GM18511 (cell line): ENCODE results near the gene DR1.

Experiments
- ATAC-seq: cut with Tn5 transposase; IDR thresholded peaks from one replicate; pipeline ENCODE4 v1.9.1; 2021; ENCODE audit warnings: mild to moderate bottlenecking, moderate library complexity; ENCODE audit not compliant: unreplicated experiment

Gene DR1

DNA sequence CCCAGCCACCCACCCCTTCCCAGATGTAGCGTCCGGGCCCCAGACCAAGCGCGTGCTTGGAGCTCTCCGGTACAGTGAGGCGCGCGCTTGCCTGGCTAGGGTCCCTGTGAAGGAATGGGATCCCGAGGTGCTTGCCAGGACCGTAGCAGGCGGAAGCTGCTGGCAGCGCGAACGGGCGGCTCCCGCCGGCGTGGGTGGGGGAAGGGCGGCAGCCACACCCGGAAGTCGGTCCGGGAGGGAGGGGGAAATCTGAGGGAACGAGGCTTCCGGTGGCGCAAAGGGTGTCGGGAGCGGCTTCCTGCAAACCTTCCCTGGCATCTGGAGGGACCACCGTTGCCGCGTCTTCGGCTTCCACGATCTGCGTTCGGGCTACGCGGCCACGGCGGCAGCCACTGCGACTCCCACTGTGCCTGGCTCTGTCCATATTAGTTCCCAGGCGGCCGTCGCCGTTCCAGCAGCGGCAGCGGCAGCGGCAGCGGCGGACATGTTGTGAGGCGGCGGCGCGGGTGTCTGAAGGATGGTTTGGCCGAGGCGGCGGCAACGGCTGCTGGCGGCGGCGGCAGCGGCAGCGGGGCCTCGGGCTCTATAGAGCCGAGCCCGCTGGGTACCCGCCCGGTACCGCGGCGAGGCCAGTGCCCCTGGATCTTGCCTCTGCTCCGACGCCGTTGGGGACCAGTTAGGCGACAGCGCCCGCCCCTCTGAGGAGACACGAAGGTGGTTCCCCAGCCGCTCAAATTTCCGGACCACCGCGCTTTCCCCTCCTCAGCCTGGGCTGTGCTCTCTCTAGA, at the start of gene DR1:
Gene DR1 (plus strand): TSS at position 275 of the 788 bp plus-strand sequence. CDS start 739 bp downstream, outside the sequence.
- ATAC-seq = peak; percentile 78

DNA sequence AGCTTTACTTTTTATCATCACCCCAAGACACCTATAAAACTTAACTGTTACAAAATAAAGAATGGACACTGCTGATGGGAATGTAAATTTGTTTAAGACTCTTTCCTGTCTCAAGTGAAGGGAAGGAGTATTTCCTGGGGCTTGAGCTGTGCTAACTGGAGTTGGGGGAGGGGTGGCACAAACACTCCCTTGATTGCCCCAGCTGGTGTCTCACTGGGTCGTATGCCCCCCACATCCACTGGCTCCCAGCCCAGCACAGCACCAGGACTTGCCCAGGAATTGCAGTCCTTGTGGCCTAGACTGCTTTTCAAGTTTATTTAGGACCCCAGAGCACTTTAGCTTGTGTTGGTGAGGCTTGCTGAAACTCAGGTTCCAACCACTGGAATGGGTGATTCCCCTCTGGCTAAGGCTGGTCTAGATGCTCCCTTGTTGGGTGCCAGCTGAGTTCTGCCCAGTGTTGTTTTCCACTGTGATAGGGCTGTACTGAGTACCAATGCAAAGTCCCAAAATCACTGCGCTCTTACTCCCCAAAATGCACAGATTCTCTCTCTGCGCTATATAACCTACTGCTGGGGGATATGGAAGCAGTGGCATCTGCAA, 49.1 kb upstream of the DR1 start:
- no peak for ATAC-seq

DNA sequence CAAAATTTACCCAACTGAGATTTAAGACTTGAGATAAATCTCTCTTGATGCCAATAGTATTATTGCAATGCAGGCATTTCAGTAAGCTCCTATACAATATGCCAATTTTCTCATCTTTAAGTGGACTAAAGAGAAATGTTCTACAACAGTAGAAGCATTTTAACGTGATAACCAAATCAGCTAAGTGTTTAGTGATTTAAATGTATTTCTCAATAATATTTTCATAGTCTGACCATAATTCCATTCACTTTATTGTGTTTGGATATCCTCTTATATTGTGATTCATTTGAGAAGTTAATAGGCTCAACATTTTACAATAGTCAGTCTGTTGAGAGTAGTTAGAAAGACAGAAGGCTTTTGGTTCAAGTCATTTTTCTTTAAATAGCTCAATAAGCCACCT, 44.6 kb upstream of the DR1 start:
- no peak for ATAC-seq

DNA sequence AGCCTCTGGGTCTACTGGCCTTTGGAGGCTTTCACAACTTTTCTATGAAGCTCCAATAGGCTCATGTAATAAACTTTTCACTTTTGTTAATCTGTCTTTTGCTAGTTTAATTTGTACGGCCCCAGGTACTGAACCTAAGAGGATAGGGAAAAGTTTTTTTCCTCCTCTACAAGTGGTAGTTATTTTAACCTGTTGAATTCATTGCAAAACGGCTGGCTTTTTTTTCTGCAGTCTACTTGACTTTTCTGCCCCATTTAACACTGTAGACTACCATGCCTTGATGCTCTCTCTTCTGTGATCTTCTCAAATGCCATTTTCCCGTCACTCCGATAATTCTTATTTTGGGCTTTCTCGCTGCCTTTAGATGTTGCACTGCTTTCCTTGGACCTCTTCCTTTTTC, 43.6 kb upstream of the DR1 start:
- ATAC-seq = no peak

DNA sequence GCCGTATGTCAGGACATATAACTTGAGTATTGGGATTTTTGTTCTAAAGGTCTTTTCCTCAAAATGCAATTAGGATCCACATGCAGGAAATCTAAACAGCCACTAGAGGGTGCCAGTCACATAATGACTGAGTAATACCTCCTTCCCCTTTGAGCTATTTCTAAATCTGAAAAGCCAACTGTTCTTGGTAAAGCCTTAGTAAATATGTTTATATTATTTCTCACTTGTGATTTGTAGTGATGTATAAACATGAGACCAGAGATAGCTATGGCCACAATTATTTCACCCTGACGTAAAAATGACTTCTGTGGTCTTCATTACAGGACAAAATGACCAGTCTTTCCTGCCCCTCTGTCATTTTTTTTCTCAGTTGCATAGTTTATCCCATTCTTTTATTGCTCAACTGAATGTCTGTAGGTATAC, 41.0 kb upstream of the DR1 start:
- peak; percentile 65 for ATAC-seq

DNA sequence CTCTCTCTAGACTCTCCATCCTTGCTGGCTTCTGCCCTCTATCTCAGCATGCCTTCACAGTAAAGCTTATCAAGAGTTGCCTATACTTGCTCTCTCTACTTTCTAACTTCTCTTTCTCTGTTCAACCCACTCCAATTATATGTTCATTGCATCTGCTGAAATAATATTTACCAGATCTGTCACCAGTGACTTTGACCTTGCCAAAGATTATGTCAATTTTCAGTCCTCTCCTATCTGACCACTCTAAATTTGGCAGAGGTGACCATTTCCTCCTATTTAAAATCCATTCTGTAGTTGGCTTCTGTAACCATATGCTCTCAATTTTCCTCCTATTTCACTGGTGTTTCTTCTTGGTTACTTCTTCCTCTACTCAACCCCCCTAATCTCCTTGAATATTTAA, 38.8 kb upstream of the DR1 start:
- ATAC-seq = no peak

DNA sequence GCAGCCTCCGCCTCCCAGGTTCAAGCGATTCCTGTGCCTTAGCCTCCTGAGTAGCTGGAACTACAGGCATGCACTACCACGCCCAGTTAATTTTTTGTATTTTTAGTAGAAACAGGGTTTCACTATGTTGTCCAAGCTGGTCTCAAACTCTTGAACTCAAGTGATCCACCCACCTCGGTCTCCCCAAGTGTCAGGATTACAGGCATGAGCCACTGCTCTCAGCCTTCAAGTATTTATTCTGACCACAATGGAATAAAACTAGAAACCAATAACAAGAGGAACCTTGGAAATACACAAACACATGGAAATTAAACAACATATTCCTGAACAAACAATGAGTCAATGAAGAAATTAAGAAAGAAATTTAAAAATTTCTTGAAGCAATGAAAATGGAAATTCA, 32.7 kb upstream of the DR1 start:
- no peak for ATAC-seq

DNA sequence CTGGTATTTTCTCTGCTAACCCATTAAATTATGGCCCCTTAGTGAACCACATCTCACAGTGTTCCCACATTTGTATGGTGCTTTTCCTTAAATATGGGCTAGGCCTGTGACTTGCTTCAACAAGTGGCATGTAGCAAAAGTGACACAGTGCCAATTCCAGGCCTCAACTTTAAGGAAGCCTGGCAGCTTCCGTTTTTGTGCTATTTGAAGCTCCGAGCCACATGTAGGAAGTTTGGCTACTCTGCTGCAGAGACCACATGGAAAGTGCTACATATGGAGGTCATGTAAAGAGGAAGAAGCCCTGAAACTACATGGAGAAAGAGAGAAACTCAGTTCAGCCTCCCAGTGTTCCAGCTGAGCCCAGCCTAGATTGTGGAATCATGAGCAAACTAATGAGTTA, 28.5 kb upstream of the DR1 start:
- ATAC-seq = no peak

DNA sequence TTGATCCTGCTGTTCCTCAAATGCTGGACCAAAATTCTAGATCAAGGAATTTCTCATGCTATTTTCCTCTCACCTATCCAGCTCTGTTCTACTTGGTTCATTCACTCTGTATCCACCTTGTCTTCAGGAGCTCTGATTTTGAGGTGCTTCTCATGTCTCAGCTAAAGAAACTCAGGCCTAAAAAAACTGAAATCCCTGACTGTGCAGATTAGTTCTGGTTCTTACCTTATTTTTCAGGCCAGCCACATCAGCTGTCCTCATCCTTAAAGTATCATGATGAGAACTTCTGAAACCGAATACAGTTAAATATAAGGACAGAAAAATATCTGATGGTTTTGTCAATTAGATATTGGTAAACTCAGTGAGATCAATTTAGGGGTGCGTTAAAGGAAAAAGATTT, 27.8 kb upstream of the DR1 start:
- ATAC-seq = no peak

DNA sequence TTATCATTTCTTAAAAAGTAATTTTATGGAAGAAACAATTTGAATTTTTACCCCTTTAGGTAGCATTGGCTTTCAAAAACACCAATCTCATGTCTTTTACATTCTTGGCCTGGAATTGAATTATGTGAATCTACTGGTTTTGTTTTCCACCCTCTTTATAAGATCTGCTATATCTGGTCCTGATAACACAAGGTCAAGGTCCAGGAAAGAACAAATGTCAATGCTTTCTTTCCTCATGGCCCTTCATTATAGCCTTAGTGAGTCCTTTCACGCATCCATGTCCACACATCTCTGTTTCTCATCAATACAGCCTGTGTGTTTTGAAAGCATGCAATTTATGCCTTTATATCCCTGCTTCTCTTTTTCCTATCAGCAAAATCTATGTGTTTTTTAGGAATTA, 24.0 kb upstream of the DR1 start:
- ATAC-seq = no peak

DNA sequence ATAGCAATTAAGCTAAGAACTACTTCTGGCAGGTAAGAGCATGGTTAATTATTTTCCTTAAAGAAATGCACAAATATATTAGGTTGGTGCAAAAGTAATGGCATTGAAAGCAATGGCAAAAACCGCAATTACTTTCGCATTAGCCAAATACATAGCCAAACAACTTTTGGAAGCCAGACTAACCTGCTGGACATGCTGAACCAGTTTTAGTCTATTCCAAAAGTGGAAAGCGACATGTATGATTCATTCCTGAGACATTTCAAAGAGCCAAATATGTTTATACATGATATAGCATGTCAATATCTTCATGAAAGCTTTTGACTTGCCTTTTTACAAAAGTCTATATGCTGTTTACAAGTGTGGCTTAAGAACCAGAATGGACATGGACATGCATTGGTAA, 23.4 kb upstream of the DR1 start:
- no peak for ATAC-seq

DNA sequence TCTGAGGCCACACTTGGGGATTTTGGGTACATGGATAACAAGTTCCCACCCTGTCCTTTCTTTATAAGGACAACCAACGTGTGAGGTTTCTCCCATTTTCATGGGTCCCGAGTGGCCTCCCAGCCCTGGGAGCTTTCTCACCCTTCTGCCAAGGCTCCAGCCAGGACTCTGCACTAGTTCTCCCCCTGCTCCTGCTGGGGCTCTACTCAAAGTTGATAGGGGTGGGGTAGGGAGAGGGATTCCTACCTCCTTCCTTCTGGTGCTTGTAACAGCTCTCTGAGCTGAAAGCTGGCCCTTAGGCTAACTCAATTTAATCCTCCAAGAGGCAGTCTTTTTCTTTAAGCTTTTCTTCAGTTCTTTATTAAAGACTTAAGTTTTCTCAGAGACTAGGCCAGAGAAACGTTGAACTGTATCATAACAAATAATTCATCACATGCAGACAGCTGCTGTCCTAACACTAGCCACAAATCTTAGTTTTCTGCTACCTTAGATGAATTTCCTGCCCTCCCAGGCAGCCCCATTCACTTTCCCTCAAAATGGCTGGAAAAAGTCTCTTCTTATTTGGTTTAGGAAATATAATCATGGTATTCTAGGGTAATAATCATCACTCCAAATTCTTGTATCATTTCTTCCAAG, 22.4 kb upstream of the DR1 start:
- no peak for ATAC-seq

DNA sequence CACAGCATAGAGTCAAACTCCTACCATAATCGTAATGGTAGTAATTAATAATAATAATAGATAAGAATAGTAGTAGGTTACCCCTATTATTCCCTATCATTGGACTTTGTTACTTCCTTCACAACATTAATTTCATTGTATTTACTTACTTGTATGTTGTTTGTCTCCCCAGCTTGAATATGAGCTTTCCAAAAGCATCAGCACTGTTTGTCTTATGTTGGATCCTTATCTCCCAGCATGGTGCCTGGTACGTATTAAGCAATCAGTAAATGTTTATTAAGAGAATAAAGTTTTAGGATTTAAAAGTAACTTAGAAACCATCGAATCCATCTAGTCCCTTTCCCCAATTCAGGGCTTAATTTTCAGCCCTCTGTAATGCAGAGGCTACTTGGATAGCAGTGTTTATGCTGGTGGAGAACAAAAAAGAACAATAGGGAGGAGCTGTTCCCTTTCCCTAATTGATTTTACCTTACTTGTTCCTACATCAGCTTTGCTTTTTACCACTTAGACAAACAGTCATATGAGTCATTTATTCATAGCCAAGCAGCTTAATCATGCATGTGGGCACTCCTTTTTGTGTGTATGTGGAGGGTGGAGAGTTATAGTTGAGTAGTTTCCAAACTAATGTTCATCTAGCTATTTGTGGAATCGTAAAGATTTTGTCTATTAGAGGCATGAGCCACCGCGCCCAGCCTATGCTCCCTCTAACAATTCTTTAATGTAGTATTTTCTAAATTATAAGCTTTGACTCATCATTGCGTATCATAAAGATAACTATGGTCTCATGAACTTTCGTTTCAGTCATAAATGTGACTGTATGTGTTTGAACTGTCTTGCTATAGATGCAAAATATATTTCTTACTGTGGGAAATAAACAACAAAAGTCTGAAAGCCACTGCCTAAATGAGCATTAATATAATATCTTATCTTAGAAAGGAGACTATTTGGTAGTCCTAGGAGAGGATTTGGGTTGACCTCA, 20.9 kb upstream of the DR1 start:
- no peak for ATAC-seq

DNA sequence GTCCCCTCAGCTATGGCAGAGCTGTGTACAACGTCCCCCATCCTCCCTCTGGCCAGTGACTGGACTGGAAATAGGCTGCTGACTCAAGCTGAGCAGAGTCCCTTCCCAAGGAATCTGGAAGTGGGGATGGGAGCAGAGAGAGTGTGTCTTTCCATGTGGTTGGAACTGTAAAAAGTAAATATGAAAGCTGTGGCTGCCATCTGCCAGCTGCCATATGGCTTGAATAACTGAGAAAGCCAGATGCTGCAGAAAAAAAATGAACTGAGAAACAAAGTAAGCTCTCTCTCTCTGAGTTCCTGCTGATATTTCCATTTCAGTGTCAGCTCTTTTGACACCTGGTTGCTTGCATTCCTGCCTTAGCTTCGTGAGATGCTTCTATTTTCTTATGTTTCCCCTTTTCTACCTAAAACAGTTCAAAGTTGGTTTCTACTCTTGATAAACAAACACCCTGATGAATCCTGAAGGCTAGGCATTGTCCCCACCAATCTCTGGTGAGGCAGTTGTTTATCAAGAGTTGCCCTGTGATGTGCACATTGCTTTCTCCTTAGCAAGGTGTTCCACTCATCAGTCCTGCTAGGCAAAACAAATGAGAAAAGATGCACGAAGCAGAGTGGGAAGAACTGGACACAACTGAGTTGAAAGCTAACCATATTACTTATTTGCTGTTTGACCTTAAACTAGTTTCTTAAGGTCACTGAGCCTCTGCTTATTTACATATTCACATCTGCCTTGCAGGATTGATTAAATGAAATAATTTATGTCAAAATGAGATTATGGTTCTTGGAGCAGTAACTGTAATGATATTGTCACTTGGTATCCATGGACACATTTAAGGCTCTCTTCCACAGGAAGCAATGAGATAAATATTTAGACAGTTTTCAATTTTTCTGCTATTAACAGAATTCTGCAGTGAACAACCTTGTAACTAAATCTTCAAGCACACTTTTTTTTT, 16.6 kb upstream of the DR1 start:
- peak; percentile 86 for ATAC-seq

DNA sequence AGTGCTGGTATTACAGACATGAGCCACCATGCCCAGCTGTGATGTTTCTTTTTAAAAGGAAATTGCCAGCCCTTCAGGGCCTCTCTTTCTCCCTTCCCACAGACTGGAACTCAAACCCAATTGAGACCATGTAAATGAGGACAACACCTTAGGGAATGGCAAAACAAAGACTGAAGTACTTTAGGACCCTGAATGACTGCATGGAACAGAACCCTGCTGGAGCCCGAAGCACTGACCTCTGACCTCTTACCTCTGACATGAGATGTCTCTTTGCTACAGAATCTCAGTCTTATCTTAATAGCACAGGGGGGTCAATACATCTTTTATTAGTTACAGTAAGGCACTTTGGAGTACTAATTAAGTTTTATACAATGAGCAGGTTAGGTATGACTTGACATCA, 15.5 kb upstream of the DR1 start:
- ATAC-seq = no peak

DNA sequence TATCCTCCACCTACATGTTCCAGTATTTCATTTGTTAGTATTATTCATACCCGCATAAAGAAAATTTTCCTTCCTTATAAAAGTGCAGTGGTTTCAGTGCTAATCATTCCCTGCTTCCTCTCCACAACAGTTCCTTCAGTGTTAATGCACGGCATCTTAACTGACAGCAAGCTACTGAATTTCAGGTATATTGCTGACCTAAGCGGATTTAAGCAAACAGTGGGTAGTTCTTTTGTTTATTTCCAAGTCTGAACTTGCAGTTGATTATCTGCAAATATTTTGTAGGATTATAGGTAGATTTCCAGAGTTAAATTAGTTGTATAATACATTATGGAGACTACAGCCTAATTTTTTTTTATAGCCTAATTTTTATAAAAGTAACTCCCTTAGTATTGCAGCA, 15.1 kb upstream of the DR1 start:
- no peak for ATAC-seq

DNA sequence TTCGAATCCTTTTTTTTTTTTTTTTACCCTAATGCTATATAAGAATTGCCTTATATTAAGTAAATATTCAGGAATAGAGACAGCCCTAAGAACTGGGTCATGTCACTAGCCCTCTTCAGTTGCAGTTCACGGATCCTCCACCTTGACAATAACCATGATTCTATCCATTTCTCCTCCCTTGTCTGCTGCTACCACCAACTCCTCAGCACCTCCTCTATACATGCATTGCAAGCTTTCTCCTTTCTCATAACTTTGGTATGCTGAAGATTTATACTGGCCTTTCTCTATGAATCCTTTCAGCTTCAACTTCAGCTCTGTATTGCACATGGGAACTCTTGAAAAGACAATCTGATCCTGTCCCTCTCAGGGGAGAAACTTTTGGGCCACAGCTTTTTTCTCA, 14.3 kb upstream of the DR1 start:
- ATAC-seq = no peak

DNA sequence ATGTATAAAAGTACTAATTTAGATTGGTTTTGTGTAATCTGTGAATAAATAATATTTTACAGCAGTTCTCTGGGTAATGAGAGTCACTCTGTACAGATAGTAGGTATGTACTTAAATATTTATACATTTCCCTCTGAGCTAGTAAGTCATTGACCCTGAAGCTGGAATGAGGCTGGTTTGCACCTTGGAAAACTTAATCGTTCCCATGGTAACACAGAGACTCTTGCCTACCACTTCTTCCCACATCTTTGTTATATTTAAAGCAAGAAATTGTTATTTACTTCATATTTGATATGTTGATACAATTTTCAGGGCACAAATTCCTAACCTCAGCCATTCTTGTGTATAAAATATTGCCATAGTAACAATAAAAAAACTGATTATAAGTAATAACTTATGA, 13.3 kb upstream of the DR1 start:
- no peak for ATAC-seq

DNA sequence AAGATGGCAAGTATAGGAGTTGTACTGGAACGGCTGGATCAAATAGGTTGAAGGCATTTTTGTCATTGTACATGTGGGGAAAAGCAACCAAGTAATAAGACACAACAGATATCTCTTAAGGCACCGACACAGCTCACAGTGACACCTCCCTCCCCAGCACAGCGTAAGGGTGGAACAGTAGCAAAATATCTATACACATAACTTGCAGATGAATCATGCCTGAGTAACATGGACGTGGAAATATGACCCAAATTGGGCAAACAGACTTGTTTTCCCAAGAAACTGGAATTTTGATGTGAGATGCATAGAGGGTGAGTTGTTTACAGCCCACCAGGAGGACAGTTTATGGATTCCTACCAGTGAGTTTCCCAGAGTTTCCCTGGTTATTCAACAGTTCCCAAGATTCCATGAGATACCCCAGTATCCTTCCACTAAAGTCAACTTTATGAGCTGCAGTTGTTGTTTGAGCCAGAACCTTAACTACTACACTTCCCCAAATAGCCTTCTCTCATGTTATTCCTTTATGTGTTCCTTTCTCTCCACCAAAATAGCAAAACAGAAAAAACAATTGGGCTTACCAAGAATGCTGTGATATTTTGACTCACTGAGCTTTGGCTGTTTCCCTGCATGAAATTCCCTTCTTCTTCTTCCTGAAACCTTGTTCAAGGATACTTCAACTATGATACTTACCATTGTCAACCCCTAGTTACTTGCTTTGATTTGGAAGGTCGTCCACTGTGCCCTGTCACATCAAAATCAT, 7.1 kb upstream of the DR1 start:
- ATAC-seq = no peak
